Neural progenitor cell (in vitro differentiated cells): ENCODE data around the gene PTPRH.

Experiments
- EZH2phosphoT487 ChIP-seq: fragments of 200-600 bp; sonication (generic); IDR thresholded peaks from 2 replicates; pipeline ENCODE4 v1.6.1; 2017; ENCODE audit warnings: antibody characterized with exemption
- TF ChIP-seq, protein P1 (sequence below): fragments of 200-600 bp; sonication (generic); IDR thresholded peaks from 2 replicates; pipeline ENCODE4 v1.5.1; 2017; ENCODE audit warnings: antibody characterized with exemption, mild to moderate bottlenecking

DNA sequence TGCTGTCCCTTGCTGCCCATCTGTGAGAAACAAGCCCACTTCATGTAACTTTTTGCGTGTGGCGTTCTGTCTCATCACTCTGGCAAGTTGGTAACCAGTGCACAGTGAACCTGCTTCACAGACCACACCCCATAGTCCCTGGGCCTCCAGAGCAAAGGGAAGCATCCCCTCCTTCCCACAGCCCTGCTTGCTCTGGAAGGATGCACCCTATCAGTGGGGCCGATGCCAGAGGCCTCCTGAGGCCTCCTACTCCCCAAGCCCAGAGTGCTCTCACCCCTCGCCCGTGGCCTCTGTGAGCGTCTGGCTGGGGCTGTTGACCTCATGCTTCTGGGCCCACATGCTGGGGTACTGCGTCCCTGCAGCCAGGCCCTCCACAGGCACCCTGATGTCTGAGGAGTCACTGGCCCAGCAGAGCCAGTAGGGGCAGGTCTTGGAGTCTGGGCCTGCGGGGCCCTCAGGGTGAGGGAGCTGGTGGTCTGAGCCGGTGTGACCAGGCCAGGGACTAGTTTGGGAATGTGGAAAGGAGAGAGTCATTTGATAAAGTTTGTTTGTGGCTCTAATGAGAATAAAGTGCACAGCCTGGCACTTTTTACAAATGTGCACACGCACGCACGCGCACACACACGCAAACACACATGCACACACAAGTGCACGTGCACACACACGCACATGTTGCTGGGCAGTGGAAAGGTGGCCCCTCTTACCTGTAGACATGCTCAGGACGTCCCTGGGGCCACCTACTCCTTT, 14.2 kb upstream of the PTPRH start:
- TF ChIP-seq, protein P1, sequence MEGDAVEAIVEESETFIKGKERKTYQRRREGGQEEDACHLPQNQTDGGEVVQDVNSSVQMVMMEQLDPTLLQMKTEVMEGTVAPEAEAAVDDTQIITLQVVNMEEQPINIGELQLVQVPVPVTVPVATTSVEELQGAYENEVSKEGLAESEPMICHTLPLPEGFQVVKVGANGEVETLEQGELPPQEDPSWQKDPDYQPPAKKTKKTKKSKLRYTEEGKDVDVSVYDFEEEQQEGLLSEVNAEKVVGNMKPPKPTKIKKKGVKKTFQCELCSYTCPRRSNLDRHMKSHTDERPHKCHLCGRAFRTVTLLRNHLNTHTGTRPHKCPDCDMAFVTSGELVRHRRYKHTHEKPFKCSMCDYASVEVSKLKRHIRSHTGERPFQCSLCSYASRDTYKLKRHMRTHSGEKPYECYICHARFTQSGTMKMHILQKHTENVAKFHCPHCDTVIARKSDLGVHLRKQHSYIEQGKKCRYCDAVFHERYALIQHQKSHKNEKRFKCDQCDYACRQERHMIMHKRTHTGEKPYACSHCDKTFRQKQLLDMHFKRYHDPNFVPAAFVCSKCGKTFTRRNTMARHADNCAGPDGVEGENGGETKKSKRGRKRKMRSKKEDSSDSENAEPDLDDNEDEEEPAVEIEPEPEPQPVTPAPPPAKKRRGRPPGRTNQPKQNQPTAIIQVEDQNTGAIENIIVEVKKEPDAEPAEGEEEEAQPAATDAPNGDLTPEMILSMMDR, result no peak
- TF ChIP-seq EZH2phosphoT487, result no peak
